BJ (cell line): ENCODE measurements around the gene ZFAND3. TPM values are rescaled to one million over a fixed set of nuclear protein-coding genes. Genes with fewer than 3 reads are reported as not detected.

Source experiments
- CTCF ChIA-PET: fragments of 350-600 bp; formaldehyde crosslinking; extraction: SDS; loops from one replicate; lab custom pipeline; 2021; ENCODE audit warnings: antibody characterized with exemption, inconsistent platforms; lab: Yijun Ruan, JAX
- POLR2A ChIA-PET: fragments of 300-600 bp; sonication (Branson Sonifier 250); formaldehyde crosslinking; extraction: SDS; loops from one replicate; lab custom pipeline; 2021; ENCODE audit warnings: antibody characterized with exemption; lab: Charles Lee
- DNase-seq: peaks from one replicate; pipeline ENCODE4 v3.0.0-alpha.2; 2011; ENCODE audit warnings: low read depth
- H3K27me3 ChIP-seq: 2 replicates; pipeline ENCODE4 v1.6.0; 2011; ENCODE audit warnings: low read length; ENCODE audit not compliant: control insufficient read depth, insufficient read depth
- H3K36me3 ChIP-seq: 2 replicates; pipeline ENCODE4 v1.5.1; 2011; ENCODE audit warnings: low read length; ENCODE audit not compliant: control insufficient read depth, insufficient read depth
- H3K4me3 ChIP-seq: 2 replicates; pipeline ENCODE4 v1.5.1; 2011; ENCODE audit warnings: low read depth, mild to moderate bottlenecking, control low read depth, low read length
- CTCF ChIP-seq: IDR thresholded peaks from 2 replicates; pipeline ENCODE4 v1.5.1; 2011; ENCODE audit warnings: low read depth, mild to moderate bottlenecking, control low read depth, inconsistent platforms, low read length, moderate library complexity; ENCODE audit not compliant: insufficient read depth
- polyA plus RNA-seq: library from polyadenylated mRNA; depleted of rRNA; stranded (reverse); fragments of >200 nt; gene quantifications from 2 replicates; pipeline ENCODE4 v1.2.3, GENCODE V29; 2011

Gene ZFAND3
- polyA plus RNA-seq, 1 experiment = 15.5 TPM

- DNase-seq = no peak
- peaks cover 2% of the 10 kb centered on the region; the same call in 1 of the 2 replicates for H3K36me3 ChIP-seq
- no peak overlapping the region for H3K4me3 ChIP-seq
- ChIA-PET POLR2A (interaction anchor here (0.5 kb wide), 1 partner anchor 357 kb away, joined by 4 read pairs; the partner anchor contains the start of gene ZFAND3), CTCF (interaction anchor here (0.5 to 1.2 kb wide), 4 partner anchors 12 to 143 kb away, joined by 3 to 5 read pairs (median 4); no protein-coding TSS in a partner anchor)
- TF ChIP-seq CTCF = no peak
- no peaks in the 10 kb centered on the region for H3K27me3 ChIP-seq
Measured at GRCh38 chr6:38176797-38177751, 357.5 kb downstream of the ZFAND3 start.

- H3K27me3 ChIP-seq = no peaks in the 10 kb centered on the region
- H3K4me3 ChIP-seq = no peak overlapping the region
- POLR2A ChIA-PET = no interaction called here
- CTCF ChIA-PET = interaction anchor here (1.1 kb wide), 1 partner anchor 19 kb away, joined by 3 read pairs; no protein-coding TSS in a partner anchor
- no peak for DNase-seq
- no peaks in the 10 kb centered on the region for H3K36me3 ChIP-seq
- TF ChIP-seq CTCF = no peak
Measured at GRCh38 chr6:38177882-38178583, 358.5 kb downstream of the ZFAND3 start.

GRCh38 chr6:38178584-38178886, 359.0 kb downstream of the ZFAND3 start:
- no peak for TF ChIP-seq CTCF
- DNase-seq = no peak
- POLR2A ChIA-PET = no interaction called here
- H3K4me3 ChIP-seq = no peak overlapping the region
- no peaks in the 10 kb centered on the region for H3K27me3 ChIP-seq
- CTCF ChIA-PET = interaction anchor here (0.6 kb wide), 1 partner anchor 30 kb away, joined by 4 read pairs; no protein-coding TSS in a partner anchor
- no peaks in the 10 kb centered on the region for H3K36me3 ChIP-seq

- no peak overlapping the region for H3K4me3 ChIP-seq
- ChIA-PET CTCF (interaction anchor here (0.6 kb wide), 1 partner anchor 29 kb away, joined by 4 read pairs; no protein-coding TSS in a partner anchor), POLR2A (no interaction called here)
- H3K36me3 ChIP-seq = no peaks in the 10 kb centered on the region
- no peak for DNase-seq
- TF ChIP-seq CTCF = no peak
- H3K27me3 ChIP-seq = no peaks in the 10 kb centered on the region
Measured at GRCh38 chr6:38179300-38179699, 359.8 kb downstream of the ZFAND3 start.
